GM18519 (cell line): ENCODE measurements around the gene DNAH9.

Experiments
- ATAC-seq: cut with Tn5 transposase; IDR thresholded peaks from one replicate; pipeline ENCODE4 v1.9.1; 2021; ENCODE audit warnings: mild to moderate bottlenecking, moderate library complexity; ENCODE audit not compliant: unreplicated experiment, low FRiP score

DNAH9 gene

DNA sequence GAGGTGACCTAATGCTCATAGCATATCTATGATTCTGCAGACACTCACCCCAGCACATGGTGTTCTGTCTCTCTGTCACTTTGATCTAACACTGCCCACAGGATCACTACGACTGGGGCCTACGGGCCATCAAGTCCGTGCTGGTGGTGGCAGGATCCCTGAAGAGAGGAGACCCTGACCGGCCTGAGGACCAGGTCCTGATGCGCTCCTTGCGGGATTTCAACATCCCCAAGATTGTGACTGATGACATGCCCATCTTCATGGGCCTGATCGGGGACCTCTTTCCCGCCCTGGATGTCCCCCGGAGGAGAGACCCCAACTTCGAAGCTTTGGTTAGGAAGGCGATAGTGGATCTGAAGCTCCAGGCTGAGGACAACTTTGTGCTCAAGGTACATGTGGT lies 146.4 kb downstream of the DNAH9 start:
- no peak for ATAC-seq

DNA sequence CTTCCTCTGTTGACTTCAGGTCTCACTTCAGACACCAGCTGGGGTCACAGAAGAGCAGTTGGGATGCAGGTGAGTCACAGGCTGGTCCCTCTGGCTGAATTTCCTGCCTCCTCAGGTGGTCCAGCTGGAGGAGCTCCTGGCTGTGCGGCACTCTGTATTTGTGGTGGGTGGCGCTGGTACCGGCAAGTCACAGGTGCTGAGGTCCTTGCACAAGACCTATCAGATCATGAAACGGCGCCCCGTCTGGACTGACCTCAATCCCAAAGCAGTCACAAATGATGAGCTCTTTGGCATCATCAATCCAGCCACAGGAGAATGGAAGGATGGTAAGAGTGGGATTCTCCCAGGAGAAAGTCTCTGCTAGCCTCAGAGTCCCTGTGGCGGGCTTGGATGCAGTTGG lies 149.2 kb downstream of the DNAH9 start:
- no peak for ATAC-seq

DNA sequence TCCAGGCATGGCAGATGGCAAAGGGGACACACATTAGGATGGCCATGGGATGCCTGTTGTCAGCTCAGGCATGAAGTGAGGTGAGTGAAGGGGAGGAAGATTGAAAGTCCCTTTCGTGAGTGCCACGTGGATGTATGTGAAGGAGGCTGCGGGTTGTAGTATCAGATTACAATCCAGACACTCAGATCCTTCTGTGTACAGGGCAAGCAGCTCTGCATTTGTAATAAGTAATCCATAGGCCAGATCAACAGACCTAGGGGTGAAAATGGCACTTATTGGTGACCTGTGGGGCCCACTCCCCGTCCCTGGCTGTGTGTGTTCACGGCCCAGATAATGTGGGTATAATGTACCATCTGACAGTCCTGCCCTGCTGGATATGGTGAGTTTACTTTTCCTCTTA lies 159.5 kb downstream of the DNAH9 start:
- ATAC-seq: no peak

DNA sequence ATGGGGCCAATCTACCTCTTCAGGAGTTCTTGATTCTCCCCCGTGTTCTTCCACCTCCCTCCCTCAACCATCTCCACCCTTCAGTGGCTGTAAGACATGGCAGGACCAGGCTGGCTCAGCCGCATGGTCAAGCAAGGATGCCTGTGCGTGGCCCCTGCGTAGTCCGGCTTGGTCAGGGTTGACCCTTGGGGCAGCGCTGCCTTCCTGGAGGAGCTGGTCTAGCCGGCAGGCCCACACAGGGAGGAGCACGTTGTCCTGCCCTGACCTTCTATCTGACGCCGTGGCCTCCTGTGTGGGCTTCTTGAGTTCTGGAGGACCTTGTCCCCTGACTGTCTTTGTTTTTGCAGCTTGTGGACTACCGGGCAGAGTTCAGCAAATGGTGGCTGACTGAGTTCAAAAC lies 169.8 kb downstream of the DNAH9 start:
- ATAC-seq: no peak

DNA sequence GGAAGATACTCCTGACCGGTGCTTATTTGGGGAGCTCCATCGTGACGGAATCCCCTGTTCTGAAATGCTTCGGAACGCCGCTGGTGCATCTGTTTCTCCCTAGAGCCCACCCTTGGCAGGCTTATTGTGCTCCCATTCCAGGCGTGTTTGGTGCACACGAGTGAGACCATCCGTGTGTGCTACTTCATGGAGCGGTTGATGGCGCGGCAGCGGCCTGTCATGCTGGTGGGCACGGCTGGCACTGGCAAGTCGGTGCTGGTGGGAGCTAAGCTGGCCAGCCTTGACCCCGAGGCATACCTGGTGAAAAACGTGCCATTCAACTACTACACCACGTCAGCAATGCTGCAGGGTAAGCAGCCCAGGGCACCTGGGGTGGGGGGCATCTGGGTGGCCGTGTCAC lies 170.7 kb downstream of the DNAH9 start:
- no peak for ATAC-seq

DNA sequence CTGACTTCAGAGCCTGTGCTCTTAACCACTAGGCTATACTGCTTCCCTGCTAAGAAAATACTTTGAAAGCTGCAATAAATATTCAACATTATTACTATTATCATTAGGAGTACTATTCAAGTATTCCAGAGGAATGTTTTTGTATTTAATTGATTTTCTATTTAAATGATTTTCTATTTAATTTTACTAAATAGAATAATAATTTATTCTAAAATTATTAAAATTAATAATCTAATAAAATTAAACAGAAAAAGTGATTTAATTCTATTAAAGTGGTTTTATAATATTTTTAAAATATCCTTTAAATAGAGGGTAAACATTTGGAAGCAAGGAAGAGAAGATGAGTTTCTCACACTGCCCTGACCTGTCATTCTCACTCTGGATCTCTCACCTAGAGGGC lies 173.8 kb downstream of the DNAH9 start:
- no peak for ATAC-seq

DNA sequence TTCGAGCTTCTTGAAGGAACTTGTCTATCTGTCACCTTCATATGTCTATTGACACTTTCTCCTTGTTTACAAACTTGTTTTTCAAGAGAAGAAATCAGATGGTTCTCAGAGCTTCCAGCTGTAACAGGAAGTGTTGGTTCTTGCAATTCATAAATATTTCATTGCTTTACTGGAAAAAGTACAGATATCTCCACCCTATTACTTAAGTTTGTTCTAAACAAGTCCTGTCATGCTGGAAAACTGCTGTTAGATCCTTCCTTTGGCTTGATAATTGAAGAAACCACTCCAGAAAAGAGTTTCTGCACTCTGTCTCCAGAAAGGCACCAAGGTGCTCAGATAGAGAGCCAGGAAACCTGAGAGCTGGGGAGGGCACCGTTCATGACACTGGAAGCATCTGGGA lies 181.6 kb downstream of the DNAH9 start:
- ATAC-seq: no peak

DNA sequence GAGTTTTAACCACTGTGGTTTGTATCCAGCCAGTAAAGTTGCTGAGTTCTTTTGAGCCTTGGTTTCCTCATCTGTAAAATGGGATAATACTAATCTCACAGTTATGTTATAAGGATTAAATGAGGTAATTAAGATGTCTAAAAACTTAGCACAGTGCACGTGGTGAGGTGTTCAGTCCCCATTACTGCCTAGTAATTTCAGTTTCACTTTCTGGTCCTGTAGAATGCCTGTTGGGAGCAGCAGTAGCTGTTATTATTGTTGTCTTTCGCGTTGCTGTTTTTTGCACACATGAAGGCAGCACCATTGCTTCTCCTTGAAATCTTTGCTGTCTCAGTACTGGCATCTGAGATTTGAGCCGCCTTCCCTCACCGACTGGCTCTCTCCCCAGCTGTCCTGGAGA lies 182.4 kb downstream of the DNAH9 start:
- no peak for ATAC-seq

DNA sequence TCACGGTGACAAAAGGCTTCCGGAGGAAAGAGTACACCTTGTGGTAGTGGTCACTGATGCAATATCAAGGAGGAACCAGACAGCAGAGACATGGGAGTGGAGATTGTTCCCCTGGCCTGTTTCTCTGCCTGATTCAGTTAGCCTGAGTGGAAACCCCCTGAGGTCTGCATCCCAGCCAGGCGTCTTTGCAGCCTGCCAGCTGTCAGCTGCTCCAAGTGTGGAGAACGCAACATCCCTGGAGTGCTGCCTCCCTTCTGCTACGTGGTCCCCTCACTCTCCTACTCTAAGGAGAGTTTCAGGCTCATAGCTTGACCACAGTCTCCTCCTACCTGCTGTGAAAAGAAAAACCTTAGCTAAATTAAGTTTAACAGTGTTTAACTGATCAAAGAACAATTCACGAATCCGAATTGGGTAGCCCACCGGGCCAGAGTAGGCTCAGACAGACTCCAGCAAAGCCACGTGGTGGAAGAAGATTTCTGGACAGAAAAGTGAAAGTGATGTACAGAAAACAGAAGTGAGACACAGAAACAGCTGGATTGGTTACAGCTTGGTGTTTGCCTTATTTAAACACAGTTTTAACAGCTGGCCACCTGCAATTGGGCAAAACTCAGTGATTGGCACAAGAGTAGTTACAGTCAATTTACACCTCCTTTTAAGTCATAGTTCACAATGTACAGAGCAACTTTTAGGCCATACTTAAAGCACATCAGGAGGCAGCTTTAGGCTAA lies 188.6 kb downstream of the DNAH9 start:
- no peak for ATAC-seq

DNA sequence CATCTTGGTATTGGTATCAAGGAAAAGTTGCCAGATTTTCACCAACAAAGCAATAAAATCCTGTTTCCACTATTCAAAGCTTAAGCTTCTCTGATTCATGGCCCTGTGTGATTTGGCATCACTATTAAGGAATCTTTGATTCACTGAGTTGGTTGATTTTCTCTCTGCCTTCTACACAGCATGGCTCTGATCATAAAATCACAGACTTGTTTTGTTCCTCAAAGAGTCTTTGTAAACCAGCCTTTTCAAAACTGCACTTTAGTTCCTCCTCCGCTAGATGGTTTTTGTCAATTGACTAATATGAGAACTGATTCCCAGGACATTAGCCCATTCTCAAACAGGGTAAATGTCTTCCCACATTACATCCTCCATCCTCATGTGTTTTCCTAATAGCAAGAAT lies 197.6 kb downstream of the DNAH9 start:
- ATAC-seq: no peak

DNA sequence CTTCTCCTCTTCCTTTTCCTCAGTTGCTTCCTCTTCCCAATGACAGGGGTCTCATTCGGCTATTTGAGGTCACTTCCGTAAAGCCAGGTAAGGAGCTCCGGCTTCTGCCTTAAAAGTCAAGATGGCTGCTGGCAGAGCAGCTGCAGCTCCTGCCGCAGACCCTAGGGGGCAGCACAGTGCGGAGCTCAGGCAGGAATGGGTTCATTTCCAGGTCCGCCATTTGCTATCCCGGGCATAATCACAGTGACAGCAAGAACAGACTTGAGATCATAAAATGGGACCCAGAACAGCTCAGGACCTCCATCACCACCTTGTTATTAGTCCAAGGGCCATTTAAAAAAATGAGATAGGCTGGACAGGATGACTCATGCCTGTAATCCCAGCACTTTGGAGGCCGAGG lies 199.5 kb downstream of the DNAH9 start:
- ATAC-seq: no peak

DNA sequence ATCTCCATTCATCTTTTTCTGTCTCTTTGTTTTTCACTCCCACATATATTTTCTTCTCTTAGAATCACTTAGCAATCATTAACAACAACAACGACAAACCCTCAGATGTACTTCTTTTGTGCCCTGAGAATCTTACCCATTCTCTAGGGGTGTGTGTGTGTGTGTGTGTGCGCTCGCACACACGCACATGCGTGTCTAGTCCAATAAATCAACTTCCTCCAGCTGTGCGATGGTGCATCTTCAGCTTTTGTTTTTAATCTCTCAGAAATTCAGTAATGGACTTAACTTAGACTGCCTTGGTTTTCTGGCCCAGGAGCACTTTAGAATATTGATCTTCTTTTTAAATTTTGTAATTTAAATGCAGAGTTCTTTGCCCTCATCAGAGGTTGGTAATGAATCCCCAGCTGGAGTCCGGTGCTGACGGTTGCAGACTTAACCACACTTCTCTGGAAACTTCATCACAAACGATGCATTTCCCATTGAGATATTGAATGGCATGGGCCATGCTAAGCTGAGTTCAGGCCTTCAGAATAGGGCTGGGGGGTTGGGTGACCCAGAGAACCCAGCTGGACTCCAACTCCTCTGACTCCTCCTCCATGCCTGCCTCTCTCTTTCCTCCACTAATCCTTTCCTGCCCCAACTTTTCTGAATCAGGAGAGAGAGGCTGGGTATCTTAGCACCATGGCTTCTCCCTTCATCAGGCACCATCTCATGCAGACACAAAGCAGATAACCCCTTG lies 205.1 kb downstream of the DNAH9 start:
- no peak for ATAC-seq

DNA sequence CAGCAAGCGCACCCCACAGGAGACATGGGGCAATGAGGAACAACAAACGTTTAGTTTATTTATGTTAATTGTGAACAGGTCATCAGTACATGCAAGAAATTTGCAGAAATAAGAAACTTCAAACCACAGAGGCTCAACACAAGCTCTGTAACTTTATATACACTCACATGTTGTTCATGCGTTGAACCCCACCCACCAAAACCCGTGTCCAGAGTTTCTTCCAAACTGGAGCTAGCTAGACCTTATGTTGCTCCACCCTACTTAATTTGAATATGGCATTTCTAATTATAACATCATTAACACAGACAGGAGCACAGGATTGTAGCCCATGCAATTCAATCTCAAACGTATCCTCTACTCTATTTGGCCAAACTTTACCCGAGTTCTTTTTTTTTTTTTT lies 206.9 kb downstream of the DNAH9 start:
- ATAC-seq: no peak

DNA sequence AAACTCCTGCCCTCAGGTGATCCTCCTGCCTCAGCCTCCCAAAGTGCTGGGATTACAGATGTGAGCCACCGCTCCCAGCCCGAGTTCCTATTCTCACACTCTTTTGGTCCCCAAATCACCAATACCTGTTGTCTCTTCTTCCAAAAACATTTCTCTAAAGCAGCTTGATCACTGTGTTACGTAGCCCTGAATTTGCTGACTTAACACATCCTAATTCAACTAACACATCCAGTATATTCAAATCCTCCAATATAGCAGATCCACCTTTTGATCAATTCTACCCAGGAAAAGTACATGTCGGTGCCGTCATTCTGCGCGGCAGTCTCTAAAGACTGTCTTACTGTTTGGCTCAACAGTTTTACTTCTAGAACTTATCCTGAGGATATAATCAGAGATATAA lies 207.7 kb downstream of the DNAH9 start:
- ATAC-seq: no peak

DNA sequence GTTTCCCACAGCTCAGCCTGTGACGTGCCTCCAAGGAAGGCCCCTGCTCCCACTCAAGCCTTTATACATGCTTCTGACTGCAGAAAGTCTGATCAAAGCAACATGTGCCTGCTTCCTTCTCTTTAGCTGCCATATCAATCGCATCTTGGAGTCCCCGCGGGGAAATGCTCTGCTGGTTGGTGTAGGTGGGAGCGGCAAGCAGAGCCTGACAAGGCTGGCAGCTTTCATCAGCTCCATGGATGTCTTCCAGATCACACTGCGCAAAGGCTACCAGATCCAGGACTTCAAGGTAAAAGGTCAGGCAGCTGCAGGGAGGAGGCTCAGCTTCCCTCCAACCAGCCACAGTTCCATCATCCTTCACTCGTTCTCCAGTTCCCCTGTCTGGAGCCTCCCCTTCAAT lies 209.3 kb downstream of the DNAH9 start:
- ATAC-seq: no peak

DNA sequence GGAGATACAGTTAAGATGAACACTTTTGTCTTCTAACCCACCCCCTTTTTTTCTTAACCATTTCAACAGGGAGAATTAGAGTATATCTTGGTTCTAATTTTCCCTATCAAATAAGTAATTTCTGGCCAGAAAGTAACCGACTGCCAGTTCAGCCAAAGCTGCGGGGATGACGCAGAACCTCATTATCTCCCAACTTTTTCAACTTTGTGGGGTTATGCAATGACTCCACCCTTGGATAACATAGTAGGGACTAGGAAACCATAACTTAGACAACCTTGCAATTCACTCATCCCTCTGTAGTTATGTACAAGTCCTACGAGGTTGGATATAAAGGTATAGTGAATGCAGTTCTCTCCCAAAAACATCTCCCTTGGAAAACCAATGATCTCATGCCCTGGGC lies 215.0 kb downstream of the DNAH9 start:
- ATAC-seq: no peak

DNA sequence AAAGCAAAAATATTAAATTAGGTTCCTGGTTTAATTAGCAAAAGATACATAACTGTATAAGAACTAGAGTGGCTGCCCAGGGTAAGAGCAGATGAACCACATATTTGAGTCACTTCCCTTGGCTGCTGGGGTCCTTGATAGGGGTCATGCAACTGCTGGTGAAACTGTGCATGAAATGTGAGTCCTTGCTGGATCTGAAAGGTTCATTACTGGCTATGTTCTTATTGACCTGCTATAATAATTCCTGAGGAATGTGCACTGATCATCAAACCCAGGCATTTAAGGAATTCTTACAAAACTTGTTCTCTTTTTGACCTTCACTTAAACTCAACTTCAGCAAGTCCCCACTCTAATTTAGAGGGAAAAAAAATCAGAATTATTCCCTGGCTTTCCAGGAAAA lies 215.6 kb downstream of the DNAH9 start:
- no peak for ATAC-seq

DNA sequence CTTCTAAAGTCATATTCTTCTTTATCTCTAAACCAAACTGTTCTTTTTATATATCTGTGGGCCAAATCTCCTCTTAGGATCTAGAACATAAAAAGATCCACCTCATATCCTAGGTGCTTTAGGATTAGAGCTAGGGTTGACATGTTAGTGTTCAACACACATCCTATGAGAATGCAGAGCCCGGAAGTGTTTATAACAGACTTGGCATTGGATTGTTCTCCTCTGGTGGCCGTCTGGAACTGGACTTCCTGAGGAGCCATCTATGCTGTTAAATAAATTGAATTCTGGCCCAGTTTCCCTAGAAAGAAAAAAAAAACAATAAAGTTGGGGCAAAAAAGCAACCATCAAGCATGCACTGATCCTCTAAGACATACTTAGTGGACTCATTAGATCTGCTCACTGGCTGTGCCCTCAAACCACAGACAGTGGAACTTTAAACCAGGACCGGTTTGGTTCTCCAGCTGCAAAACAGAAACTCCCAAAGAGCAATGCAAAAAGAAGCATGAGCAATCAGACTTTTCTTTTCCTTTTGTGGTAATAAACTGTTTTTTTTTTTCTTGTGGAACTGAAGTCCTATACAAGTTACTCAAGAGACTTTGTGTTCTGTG lies 216.5 kb downstream of the DNAH9 start:
- no peak for ATAC-seq

DNA sequence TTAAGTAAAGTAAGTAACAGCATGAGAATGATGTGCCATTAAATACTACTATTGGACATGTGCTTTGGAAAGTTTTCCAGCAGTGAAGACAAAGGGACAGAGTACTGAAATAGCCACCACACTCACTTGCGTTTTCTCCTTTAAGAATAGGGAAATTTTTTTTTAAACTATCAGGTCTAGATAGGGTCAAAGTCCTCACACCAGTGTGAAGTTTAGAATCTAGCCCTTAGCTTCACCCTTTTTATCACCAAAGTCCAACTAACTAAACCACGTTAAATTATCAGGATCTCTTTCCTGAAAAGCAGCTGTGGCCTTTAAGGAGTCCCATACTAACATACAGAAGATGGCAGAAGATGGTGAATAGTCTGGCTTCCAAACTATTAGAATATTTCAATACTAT lies 218.1 kb downstream of the DNAH9 start:
- ATAC-seq: no peak

DNA sequence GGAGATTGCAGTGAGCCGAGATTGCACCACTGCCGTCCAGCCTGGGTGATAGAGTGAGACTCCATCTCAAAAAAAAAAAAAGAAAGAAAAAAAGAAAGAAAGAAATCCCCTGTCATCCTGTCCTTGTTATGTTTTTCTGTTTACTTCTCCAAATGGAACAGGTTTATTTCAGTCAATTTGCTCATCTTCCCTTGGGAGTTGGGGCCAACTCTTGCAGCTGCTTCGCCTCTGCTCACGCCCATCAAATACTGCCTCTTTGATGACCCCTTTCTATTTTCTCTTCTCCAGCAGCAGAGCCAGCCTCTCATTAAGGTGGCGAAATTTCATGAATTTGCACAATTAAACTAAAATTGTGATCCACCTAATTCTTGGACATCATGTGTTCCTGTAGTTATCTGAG lies 225.6 kb downstream of the DNAH9 start:
- ATAC-seq: no peak

DNA sequence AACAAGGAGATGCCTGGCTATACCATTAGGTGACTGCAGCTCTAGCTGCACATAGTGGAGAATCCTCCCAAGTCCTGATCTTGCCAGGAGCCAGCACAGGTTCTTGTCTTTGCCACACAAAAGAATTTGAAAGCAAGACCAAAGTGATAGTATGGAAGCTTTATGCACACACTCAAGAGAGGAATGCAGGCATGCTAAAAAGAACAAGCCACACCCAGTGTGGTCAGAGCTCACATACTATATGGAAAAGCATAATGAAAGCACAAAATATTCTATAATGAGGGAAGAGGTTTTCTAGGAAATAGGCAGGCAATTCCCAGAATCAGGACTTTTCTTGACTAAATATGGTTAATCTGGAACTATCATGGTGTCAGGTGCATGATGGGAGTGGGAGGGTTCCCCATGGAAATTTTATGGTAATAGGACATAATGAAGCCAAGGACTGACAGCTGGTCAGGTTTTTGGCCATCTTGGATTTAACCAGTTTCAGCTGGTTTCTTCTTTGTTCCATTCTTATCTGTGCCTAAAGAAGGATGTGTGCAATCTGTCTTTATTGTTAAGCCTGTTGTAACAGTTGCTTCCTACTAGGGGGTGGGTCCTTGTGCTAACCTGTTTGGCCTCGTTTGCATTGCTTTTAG lies 227.4 kb downstream of the DNAH9 start:
- ATAC-seq: no peak
